NOMO-1 (cell line): Measurements from ENCODE around the gene ZDHHC11B.
"Not testable (repeated sequence)": the region's sequence is repeated elsewhere in the genome, so short reads cannot be mapped to it uniquely, and the experiment has no call there.

Experiments used
- DNase-seq, 2 experiments: peaks; one replicate each; lab custom pipeline; 2025; ENCODE audit not compliant: unreplicated experiment in 2 of 2; lab: John Stamatoyannopoulos, UW

ZDHHC11B gene

GRCh38 chr5:691049-691448, 93.5 kb downstream of the ZDHHC11B start:
- DNase-seq = not testable (repeated sequence)

GRCh38 chr5:690293-690692, 94.2 kb downstream of the ZDHHC11B start:
- DNase-seq = not testable (repeated sequence)

GRCh38 chr5:688348-689010, 96.0 kb downstream of the ZDHHC11B start:
- DNase-seq = not testable (repeated sequence)

GRCh38 chr5:686936-687335, 97.6 kb downstream of the ZDHHC11B start:
- DNase-seq = not testable (repeated sequence)

GRCh38 chr5:686172-686523, 98.4 kb downstream of the ZDHHC11B start:
- not testable (repeated sequence) for DNase-seq

- DNase-seq = no peak
These were observed 99.0 kb downstream of the ZDHHC11B start for GRCh38 chr5:685262-686171.

GRCh38 chr5:684751-685216, 99.7 kb downstream of the ZDHHC11B start:
- DNase-seq = no peak

- DNase-seq = no peak
These were observed 100.7 kb downstream of the ZDHHC11B start for GRCh38 chr5:683551-684481.

GRCh38 chr5:682651-683358, 101.7 kb downstream of the ZDHHC11B start:
- DNase-seq = not testable (repeated sequence)

- DNase-seq = not testable (repeated sequence)
These were observed 102.3 kb downstream of the ZDHHC11B start for GRCh38 chr5:682216-682615.

- DNase-seq = not testable (repeated sequence)
These were observed 103.0 kb downstream of the ZDHHC11B start for GRCh38 chr5:681317-682191.

GRCh38 chr5:680836-681235, 103.7 kb downstream of the ZDHHC11B start:
- DNase-seq = not testable (repeated sequence)

- not testable (repeated sequence) for DNase-seq
These were observed 104.3 kb downstream of the ZDHHC11B start for GRCh38 chr5:680118-680795.

GRCh38 chr5:679166-679895, 105.2 kb downstream of the ZDHHC11B start:
- not testable (repeated sequence) for DNase-seq

GRCh38 chr5:678521-678920, 106.0 kb downstream of the ZDHHC11B start:
- not testable (repeated sequence) for DNase-seq

GRCh38 chr5:677131-678101, 107.1 kb downstream of the ZDHHC11B start:
- no peak for DNase-seq

- no peak for DNase-seq
These were observed 107.8 kb downstream of the ZDHHC11B start for GRCh38 chr5:676699-677076.
